ENCODE results near the gene TDO2.

GRCh38 chr4:155941085-155941790 is 37.7 kb downstream of the TDO2 start:
- TF ChIP-seq CTCF (IDR thresholded peaks at IDR 0.05; ENCODE audit: low read depth, low read length): no peak
- no peak for TF ChIP-seq EZH2phosphoT487 (IDR thresholded peaks at IDR 0.05; ENCODE audit: low read depth)
